Measurements from ENCODE around the gene SGPP1.

DNA sequence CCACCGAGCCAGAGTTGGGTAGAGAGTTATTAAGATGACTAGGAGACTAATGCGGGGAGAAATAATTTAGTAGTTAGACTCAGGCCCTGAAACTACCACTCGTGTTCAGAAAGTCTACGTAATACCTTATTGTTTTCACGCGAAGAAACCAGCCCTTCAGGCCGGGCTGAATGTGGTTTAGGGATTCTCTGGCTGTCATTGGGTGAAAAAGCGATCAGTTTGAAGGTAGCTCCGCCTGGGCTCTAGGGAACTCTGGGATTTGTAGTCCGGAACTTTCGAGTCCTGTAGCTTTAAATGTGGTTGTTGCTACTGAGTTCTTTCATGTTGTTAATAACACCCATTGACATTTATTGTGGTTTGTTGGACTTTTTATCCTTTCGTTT, 85.6 kb downstream of the SGPP1 start:
- TF ChIP-seq POLR2AphosphoS5 (IDR thresholded peaks at IDR 0.05; ENCODE audit: low read depth, low read length) = no peak
- no peak for TF ChIP-seq POLR2A (IDR thresholded peaks at IDR 0.05; ENCODE audit: low read depth, low read length)

Data from GM12892 (cell line).